Measurements from ENCODE around the gene ADAM21. TPM values are rescaled to one million over a fixed set of nuclear protein-coding genes. Genes with fewer than 3 reads are reported as not detected.
"Not testable (repeated sequence)": the region's sequence is repeated elsewhere in the genome, so short reads cannot be mapped to it uniquely, and the experiment has no call there.

The ADAM21 gene
- total and polyA plus RNA-seq, 4 donors = 0.09 to 0.17 (median 0.14) TPM; not detected in 1

- H3K9me3 ChIP-seq (ENCODE audit: control insufficient read depth in 4 of 4, insufficient read depth in 3 of 4, low read length in 3 of 4) = no peaks in the 10 kb centered on the region
- H3K27me3 ChIP-seq (ENCODE audit: control insufficient read depth in 3 of 3, insufficient read depth in 3 of 3, low read length in 2 of 3) = no peaks in the 10 kb centered on the region
- H3K4me3 ChIP-seq = no peak overlapping the region
- 26 to 44% methylated on average over 1 of the region's 1 CpG for WGBS, 2 donors
- DNase-seq (no peak), ATAC-seq (ENCODE audit: insufficient read depth, low FRiP score) (no peak)
- no peak for TF ChIP-seq CTCF (IDR thresholded peaks at IDR 0.05; ENCODE audit: control extremely low read depth, extremely low read depth)
- no peaks in the 10 kb centered on the region for H3K36me3 ChIP-seq (ENCODE audit: control insufficient read depth in 4 of 4, insufficient read depth in 4 of 4, low read length in 4 of 4)
- no peak overlapping the region for H3K27ac ChIP-seq (ENCODE audit: low read depth in 1 of 2, low read length in 1 of 2)
- no peak overlapping the region for H3K9ac ChIP-seq (ENCODE audit: insufficient read depth in 1 of 2, low read length in 2 of 2)
- H3K4me1 ChIP-seq (ENCODE audit: control insufficient read depth in 5 of 5, insufficient read depth in 5 of 5, low read length in 5 of 5) = peaks cover 0 to 6% (median 0%) of the 10 kb centered on the region in 5 donors
These were observed 2.8 kb downstream of the ADAM21 start for GRCh38 chr14:70454731-70455130.

GRCh38 chr14:70468731-70469130 is 16.8 kb downstream of the ADAM21 start:
- peaks cover 0 to 5% (median 0%) of the 10 kb centered on the region in 4 donors for H3K36me3 ChIP-seq (ENCODE audit: control insufficient read depth in 4 of 4, insufficient read depth in 4 of 4, low read length in 4 of 4)
- no peaks in the 10 kb centered on the region for H3K27me3 ChIP-seq (ENCODE audit: control insufficient read depth in 3 of 3, insufficient read depth in 3 of 3, low read length in 2 of 3)
- TF ChIP-seq CTCF (IDR thresholded peaks at IDR 0.05; ENCODE audit: control extremely low read depth, extremely low read depth) = no peak
- no peaks in the 10 kb centered on the region for H3K9me3 ChIP-seq (ENCODE audit: control insufficient read depth in 4 of 4, insufficient read depth in 3 of 4, low read length in 3 of 4)
- no peaks in the 10 kb centered on the region for H3K4me1 ChIP-seq (ENCODE audit: control insufficient read depth in 5 of 5, insufficient read depth in 5 of 5, low read length in 5 of 5)
- H3K27ac ChIP-seq (ENCODE audit: low read depth in 1 of 2, low read length in 1 of 2) = no peak overlapping the region
- no peak for DNase-seq
- H3K9ac ChIP-seq (ENCODE audit: insufficient read depth in 1 of 2, low read length in 2 of 2) = no peak overlapping the region
- 85 to 86% methylated on average over 3 of the region's 3 CpGs for WGBS, 2 donors
- H3K4me3 ChIP-seq = no peak overlapping the region
- ATAC-seq (ENCODE audit: insufficient read depth, low FRiP score) = no peak

- DNase-seq; H3K27ac ChIP-seq (ENCODE audit: low read depth in 1 of 2, low read length in 1 of 2); ATAC-seq (ENCODE audit: insufficient read depth, low FRiP score); H3K9me3 ChIP-seq (ENCODE audit: control insufficient read depth in 4 of 4, insufficient read depth in 3 of 4, low read length in 3 of 4); H3K4me1 ChIP-seq (ENCODE audit: control insufficient read depth in 5 of 5, insufficient read depth in 5 of 5, low read length in 5 of 5); H3K9ac ChIP-seq (ENCODE audit: insufficient read depth in 1 of 2, low read length in 2 of 2); H3K4me3 ChIP-seq; H3K36me3 ChIP-seq (ENCODE audit: control insufficient read depth in 4 of 4, insufficient read depth in 4 of 4, low read length in 4 of 4); H3K27me3 ChIP-seq (ENCODE audit: control insufficient read depth in 3 of 3, insufficient read depth in 3 of 3, low read length in 2 of 3): not testable (repeated sequence)
- WGBS, 2 donors = 79 to 86% methylated on average over 8 of the region's 8 CpGs
These were observed 19.0 kb downstream of the ADAM21 start for GRCh38 chr14:70470863-70471563.

- H3K36me3 ChIP-seq (ENCODE audit: control insufficient read depth in 4 of 4, insufficient read depth in 4 of 4, low read length in 4 of 4) = peaks cover 0 to 5% (median 0%) of the 10 kb centered on the region in 4 donors
- peaks cover 0 to 4% (median 0%) of the 10 kb centered on the region in 4 donors for H3K9me3 ChIP-seq (ENCODE audit: control insufficient read depth in 4 of 4, insufficient read depth in 3 of 4, low read length in 3 of 4)
- no peak overlapping the region for H3K9ac ChIP-seq (ENCODE audit: insufficient read depth in 1 of 2, low read length in 2 of 2)
- DNase-seq (no peak), ATAC-seq (ENCODE audit: insufficient read depth, low FRiP score) (no peak)
- H3K27ac ChIP-seq (ENCODE audit: low read depth in 1 of 2, low read length in 1 of 2) = no peak overlapping the region
- no peak overlapping the region for H3K4me3 ChIP-seq
- H3K27me3 ChIP-seq (ENCODE audit: control insufficient read depth in 3 of 3, insufficient read depth in 3 of 3, low read length in 2 of 3) = no peaks in the 10 kb centered on the region
- H3K4me1 ChIP-seq (ENCODE audit: control insufficient read depth in 5 of 5, insufficient read depth in 5 of 5, low read length in 5 of 5) = no peaks in the 10 kb centered on the region
- whole genome bisulfite sequencing, 2 donors = 90 to 93% methylated on average over 4 of the region's 4 CpGs
- TF ChIP-seq CTCF (IDR thresholded peaks at IDR 0.05; ENCODE audit: control extremely low read depth, extremely low read depth) = no peak
These were observed 20.5 kb downstream of the ADAM21 start for GRCh38 chr14:70472253-70473159.
